OCI-LY7 (cell line): Measurements from ENCODE around the gene TRIM56. TPM values are rescaled to one million over a fixed set of nuclear protein-coding genes. Genes with fewer than 3 reads are reported as not detected.

Experiments used
- BruUV-seq: library from RNA; stranded (reverse); fragments of 400-500 nt; replicated peaks from 2 replicates; lab custom pipeline; 2021; lab: Mats Ljungman, UMichigan
- CTCF ChIA-PET: fragments of 300-600 bp; sonication (Branson Sonifier 250); formaldehyde crosslinking; loops from one replicate; lab custom pipeline; 2022; ENCODE audit warnings: antibody characterized with exemption; ENCODE audit not compliant: unreplicated experiment; lab: Charles Lee
- POLR2A ChIA-PET: fragments of 300-600 bp; sonication (Branson Sonifier 250); formaldehyde crosslinking; loops from one replicate; lab custom pipeline; 2022; ENCODE audit warnings: antibody characterized with exemption; lab: Charles Lee
- DNase-seq: peaks from one replicate; pipeline ENCODE4 v3.0.0-alpha.2; 2015; ENCODE audit warnings: low spot score
- H2AFZ ChIP-seq: fragments of 200-600 bp; sonication (generic), shearing (Covaris generic); 2 replicates; pipeline ENCODE4 v1.6.1; 2014; ENCODE audit warnings: mild to moderate bottlenecking, antibody characterized with exemption, low read length, moderate library complexity
- H3K27ac ChIP-seq: fragments of 200-600 bp; sonication (generic); 2 replicates; pipeline ENCODE4 v1.5.1; 2014; ENCODE audit warnings: mixed run types, low read depth, mild to moderate bottlenecking, moderate library complexity, low read length, inconsistent platforms; ENCODE audit not compliant: poor library complexity, severe bottlenecking
- H3K36me3 ChIP-seq: fragments of 200-600 bp; sonication (generic); 2 replicates; pipeline ENCODE4 v1.6.1; 2014; ENCODE audit warnings: mild to moderate bottlenecking, antibody characterized with exemption, low read length, moderate library complexity, mixed read lengths; ENCODE audit not compliant: insufficient read depth
- H3K4me1 ChIP-seq: fragments of 200-600 bp; sonication (generic); 2 replicates; pipeline ENCODE4 v1.5.1; 2014; ENCODE audit warnings: mild to moderate bottlenecking, low read length; ENCODE audit not compliant: insufficient read depth, poor library complexity, severe bottlenecking
- H3K4me2 ChIP-seq: fragments of 200-600 bp; sonication (generic); 2 replicates; pipeline ENCODE4 v1.6.1; 2014; ENCODE audit warnings: mild to moderate bottlenecking, low read length
- H3K4me3 ChIP-seq: fragments of 200-600 bp; sonication (generic); 2 replicates; pipeline ENCODE4 v1.5.1; 2014; ENCODE audit warnings: mild to moderate bottlenecking, low read depth, low read length; ENCODE audit not compliant: poor library complexity, severe bottlenecking
- H3K79me2 ChIP-seq: fragments of 200-600 bp; sonication (generic); 2 replicates; pipeline ENCODE4 v1.6.1; 2016; ENCODE audit warnings: low read depth, mild to moderate bottlenecking, low read length, moderate library complexity, mixed read lengths; ENCODE audit not compliant: insufficient read depth
- H3K9me2 ChIP-seq: fragments of 200-600 bp; sonication (generic); 2 replicates; pipeline ENCODE4 v1.6.1; 2016; ENCODE audit warnings: mild to moderate bottlenecking, low read length, mixed read lengths; ENCODE audit not compliant: insufficient read depth
- H3K9me3 ChIP-seq: fragments of 200-600 bp; sonication (generic); 2 replicates; pipeline ENCODE4 v1.6.1; 2014; ENCODE audit warnings: mild to moderate bottlenecking, mixed run types, low read length, mixed read lengths
- H4K20me1 ChIP-seq: fragments of 200-600 bp; sonication (generic); 2 replicates; pipeline ENCODE4 v1.6.1; 2014; ENCODE audit warnings: mild to moderate bottlenecking, antibody characterized with exemption, low read length, moderate library complexity, mixed read lengths; ENCODE audit not compliant: insufficient read depth
- EZH2phosphoT487 ChIP-seq: fragments of 200-600 bp; sonication (generic); IDR thresholded peaks from 2 replicates; pipeline ENCODE4 v1.6.1; 2018; ENCODE audit warnings: low read depth, borderline replicate concordance, mild to moderate bottlenecking, mixed run types, antibody characterized with exemption, low read length, moderate library complexity, mixed read lengths
- intact Hi-C: fragments of 100-400 bp; cut with micrococcal nuclease; formaldehyde crosslinking; loops from one replicate; pipeline ENCODE4 v1.10.0; 2022; ENCODE audit not compliant: unreplicated experiment
- total RNA-seq, 2 experiments: library from RNA; depleted of rRNA in 1 of 2; stranded (reverse); fragments of >200 nt in 1 of 2; shearing (Covaris generic) in 1 of 2; gene quantifications; 2 replicates each; pipeline ENCODE4 v1.2.3, GENCODE V29; 2014 to 2022
- TF ChIP-seq, protein P1 (sequence below): fragments of 200-600 bp; sonication (generic); conservative IDR thresholded peaks from 2 replicates; pipeline ENCODE4 v1.5.1; 2014; ENCODE audit warnings: mild to moderate bottlenecking, antibody characterized with exemption, low read length, moderate library complexity, mixed read lengths

TRIM56 gene
- total RNA-seq, 2 experiments from 2014 or later, result 15.6 to 47.3 TPM

DNA sequence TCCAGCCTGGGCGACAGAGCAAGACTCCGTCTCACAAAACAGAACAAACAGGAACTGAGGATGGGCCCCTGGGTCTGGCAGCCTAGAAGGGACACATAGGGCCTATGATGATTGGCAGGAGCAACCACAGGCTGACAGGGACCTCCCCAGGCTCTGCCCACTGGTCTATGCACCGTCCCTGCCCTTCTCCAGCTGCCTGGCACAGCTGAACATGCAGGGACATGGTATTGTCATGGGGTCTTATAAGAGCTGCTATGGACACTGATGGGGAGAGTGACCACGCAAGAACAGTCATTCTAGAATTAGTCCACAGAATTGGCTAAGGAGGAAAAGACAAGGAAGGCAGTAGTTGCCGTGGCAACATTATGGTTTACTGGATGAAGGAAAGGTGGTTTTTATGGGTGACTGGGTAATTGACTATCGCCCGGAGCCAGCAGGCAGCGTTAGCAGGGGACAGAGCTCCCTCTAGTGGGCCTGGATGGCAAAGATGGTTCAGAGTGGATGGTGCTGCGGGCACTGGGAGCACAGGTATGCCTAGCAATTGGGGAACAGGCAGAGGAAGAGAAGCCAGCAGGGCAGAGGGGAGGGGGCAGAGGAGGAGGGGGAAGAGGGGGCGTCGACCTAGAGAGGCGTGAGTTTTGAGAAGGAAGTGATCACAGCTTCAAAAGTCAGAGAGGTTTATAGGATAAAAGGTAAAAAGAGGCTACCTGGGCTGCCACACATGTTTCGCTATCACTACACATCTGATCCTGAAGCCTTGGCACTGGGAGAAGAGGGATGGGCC is 7.8 kb upstream of the TRIM56 start:
- intact Hi-C loops, result loop anchor here (5.0 kb wide), 1 partner anchor 180 kb away; the partner anchor contains the start of gene ACHE
- Histone ChIP-seq H3K4me2 (peak overlapping the region; percentile 14; the same call in 1 of the 2 replicates), H4K20me1 (no peaks in the 10 kb centered on the region), H3K79me2 (no peaks in the 10 kb centered on the region), H3K9me2 (no peaks in the 10 kb centered on the region), H2AFZ (no peak overlapping the region), H3K9me3 (no peaks in the 10 kb centered on the region), H3K4me3 (no peak overlapping the region), H3K36me3 (no peaks in the 10 kb centered on the region), H3K27ac (no peak overlapping the region), H3K4me1 (peaks cover 3% of the 10 kb centered on the region)
- BruUV-seq, result no TSS peak
- CTCF ChIA-PET, result interaction anchor here (0.5 to 1.0 kb wide), 3 partner anchors 8 to 278 kb away, joined by 3 to 4 read pairs (median 3); no protein-coding TSS in a partner anchor
- TF ChIP-seq, protein P1, sequence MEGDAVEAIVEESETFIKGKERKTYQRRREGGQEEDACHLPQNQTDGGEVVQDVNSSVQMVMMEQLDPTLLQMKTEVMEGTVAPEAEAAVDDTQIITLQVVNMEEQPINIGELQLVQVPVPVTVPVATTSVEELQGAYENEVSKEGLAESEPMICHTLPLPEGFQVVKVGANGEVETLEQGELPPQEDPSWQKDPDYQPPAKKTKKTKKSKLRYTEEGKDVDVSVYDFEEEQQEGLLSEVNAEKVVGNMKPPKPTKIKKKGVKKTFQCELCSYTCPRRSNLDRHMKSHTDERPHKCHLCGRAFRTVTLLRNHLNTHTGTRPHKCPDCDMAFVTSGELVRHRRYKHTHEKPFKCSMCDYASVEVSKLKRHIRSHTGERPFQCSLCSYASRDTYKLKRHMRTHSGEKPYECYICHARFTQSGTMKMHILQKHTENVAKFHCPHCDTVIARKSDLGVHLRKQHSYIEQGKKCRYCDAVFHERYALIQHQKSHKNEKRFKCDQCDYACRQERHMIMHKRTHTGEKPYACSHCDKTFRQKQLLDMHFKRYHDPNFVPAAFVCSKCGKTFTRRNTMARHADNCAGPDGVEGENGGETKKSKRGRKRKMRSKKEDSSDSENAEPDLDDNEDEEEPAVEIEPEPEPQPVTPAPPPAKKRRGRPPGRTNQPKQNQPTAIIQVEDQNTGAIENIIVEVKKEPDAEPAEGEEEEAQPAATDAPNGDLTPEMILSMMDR, result peak; percentile 95
- no peak for TF ChIP-seq EZH2phosphoT487
- POLR2A ChIA-PET, result interaction anchor here (1.0 kb wide), 1 partner anchor 13 kb away, joined by 3 read pairs; no protein-coding TSS in a partner anchor
- DNase-seq, result peak; percentile 77

GRCh38 chr7:101081432-101081831 is 3.8 kb upstream of the TRIM56 start:
- H3K9me3 ChIP-seq, result no peaks in the 10 kb centered on the region
- H3K4me2 ChIP-seq, result no peak overlapping the region
- no TSS peak for BruUV-seq
- no peaks in the 10 kb centered on the region for H3K36me3 ChIP-seq
- H3K4me1 ChIP-seq, result peaks cover 17% of the 10 kb centered on the region
- no peak for TF ChIP-seq EZH2phosphoT487
- TF ChIP-seq, protein P1, result no peak
- H3K4me3 ChIP-seq, result no peak overlapping the region
- no peaks in the 10 kb centered on the region for H3K9me2 ChIP-seq
- H3K79me2 ChIP-seq, result peaks cover 8% of the 10 kb centered on the region
- POLR2A ChIA-PET, result no interaction called here
- CTCF ChIA-PET, result no interaction called here
- no peak overlapping the region for H2AFZ ChIP-seq
- H3K27ac ChIP-seq, result no peak overlapping the region
- DNase-seq, result no peak
- intact Hi-C loops, result no loop called here
- no peaks in the 10 kb centered on the region for H4K20me1 ChIP-seq

DNA sequence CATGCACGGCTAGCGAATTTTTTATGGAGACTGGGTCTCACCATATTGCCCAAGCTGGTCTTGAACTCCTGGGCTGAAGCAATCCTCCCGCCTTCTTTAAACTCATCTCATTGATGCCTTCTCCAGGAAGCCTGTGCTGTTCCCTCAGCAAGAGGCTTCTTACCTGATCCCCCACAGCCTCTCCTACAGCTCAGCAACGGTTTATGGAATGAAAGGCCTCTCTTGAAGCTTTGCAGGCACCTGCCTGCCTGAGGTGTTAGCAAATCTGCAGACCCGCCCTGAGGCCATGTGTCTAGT is 468 bp upstream of the TRIM56 start:
- no peaks in the 10 kb centered on the region for H4K20me1 ChIP-seq
- H3K9me3 ChIP-seq, result no peaks in the 10 kb centered on the region
- H3K4me2 ChIP-seq, result peak overlapping the region; percentile 72
- peaks cover 16% of the 10 kb centered on the region for H3K79me2 ChIP-seq
- peak overlapping the region; percentile 92 for H2AFZ ChIP-seq
- H3K36me3 ChIP-seq, result peaks cover 31% of the 10 kb centered on the region
- TF ChIP-seq, protein P1, result no peak
- no peak for TF ChIP-seq EZH2phosphoT487
- no peaks in the 10 kb centered on the region for H3K9me2 ChIP-seq
- H3K4me3 ChIP-seq, result peak overlapping the region; percentile 77
- peak overlapping the region; percentile 54 for H3K27ac ChIP-seq
- intact Hi-C loops, result loop anchor here (5.0 kb wide), 1 partner anchor 52 kb away; no protein-coding TSS in a partner anchor
- DNase-seq, result no peak
- BruUV-seq, result no TSS peak
- CTCF ChIA-PET, result interaction anchor here (0.5 to 1.0 kb wide), 3 partner anchors 18 to 285 kb away, joined by 3 to 6 read pairs (median 5); partner anchors contain the start of gene UFSP1
- POLR2A ChIA-PET, result interaction anchor here (0.7 to 1.4 kb wide), 6 partner anchors 12 to 543 kb away, joined by 3 to 16 read pairs (median 3); partner anchors contain the start of genes SRRT and UFSP1
- H3K4me1 ChIP-seq, result peaks cover 20% of the 10 kb centered on the region
